CD4-positive, alpha-beta T cell (primary cell): ENCODE results near the gene INPP5F. TPM values are rescaled to one million over a fixed set of nuclear protein-coding genes. Genes with fewer than 3 reads are reported as not detected.

Source experiments
- ATAC-seq: fragments of 200-7000 bp; cut with Tn5 transposase; one replicate; pipeline ENCODE4 v1.10.0; 2022; ENCODE audit warnings: mild to moderate bottlenecking; ENCODE audit not compliant: poor library complexity
- CTCF ChIA-PET: fragments of 350-600 bp; sonication (Branson Sonifier 250); formaldehyde crosslinking; loops from one replicate; lab custom pipeline; 2021; ENCODE audit warnings: antibody characterized with exemption, inconsistent platforms; lab: Charles Lee
- POLR2A ChIA-PET: fragments of 350-600 bp; sonication (Branson Sonifier 250); formaldehyde crosslinking; loops from one replicate; lab custom pipeline; 2021; ENCODE audit warnings: antibody characterized with exemption, inconsistent platforms; lab: Charles Lee
- DNase-seq, 14 experiments: peaks; one replicate each; pipeline ENCODE4 v3.0.0-alpha.2; 2013 to 2020; ENCODE audit warnings: mixed read lengths in 2 of 14
- H3K27ac ChIP-seq, 2 donors: one replicate each; pipeline versions ENCODE4 v1.5.1 to v1.7.0; 2013; ENCODE audit warnings: low read length in 2 of 2, low read depth in 1 of 2, mild to moderate bottlenecking in 1 of 2
- H3K27me3 ChIP-seq, 2 experiments: 1 replicate in 1 of 2; 2 replicates in 1 of 2; pipeline versions ENCODE4 v1.6.1 to v1.7.0; 2013; ENCODE audit warnings: low read length in 2 of 2, control low read depth in 1 of 2, mild to moderate bottlenecking in 1 of 2, moderate library complexity in 1 of 2; ENCODE audit not compliant: insufficient read depth in 2 of 2, control insufficient read depth in 1 of 2
- H3K36me3 ChIP-seq: one replicate; pipeline ENCODE4 v1.6.1; 2013; ENCODE audit warnings: low read length, control low read depth; ENCODE audit not compliant: insufficient read depth
- H3K4me1 ChIP-seq: one replicate; pipeline ENCODE4 v1.6.1; 2013; ENCODE audit warnings: low read length, control low read depth; ENCODE audit not compliant: insufficient read depth
- H3K4me3 ChIP-seq: one replicate; pipeline ENCODE4 v1.5.1; 2013; ENCODE audit warnings: mild to moderate bottlenecking, low read length, moderate library complexity
- H3K9me3 ChIP-seq, 2 experiments: 1 replicate in 1 of 2; 2 replicates in 1 of 2; pipeline versions ENCODE4 v1.6.1 to v1.7.0; 2013; ENCODE audit warnings: low read length in 2 of 2, mild to moderate bottlenecking in 2 of 2, control low read depth in 1 of 2, moderate library complexity in 1 of 2; ENCODE audit not compliant: control insufficient read depth in 1 of 2, insufficient read depth in 1 of 2
- H3K27ac Mint-ChIP-seq: one replicate; pipeline ENCODE4 v1.8.0; 2020; ENCODE audit warnings: mixed read lengths
- H3K27me3 Mint-ChIP-seq: one replicate; pipeline ENCODE4 v1.8.0; 2021; ENCODE audit warnings: mixed read lengths
- H3K36me3 Mint-ChIP-seq: one replicate; pipeline ENCODE4 v1.8.0; 2021; ENCODE audit warnings: low read depth, mixed read lengths
- H3K4me1 Mint-ChIP-seq: one replicate; pipeline ENCODE4 v1.8.0; 2021; ENCODE audit warnings: low read depth, mixed read lengths
- H3K4me3 Mint-ChIP-seq: one replicate; pipeline ENCODE4 v1.8.0; 2020; ENCODE audit warnings: mild to moderate bottlenecking, mixed read lengths
- H3K9me3 Mint-ChIP-seq: one replicate; pipeline ENCODE4 v1.8.0; 2020; ENCODE audit warnings: mixed read lengths
- intact Hi-C, 2 experiments: fragments of 100-400 bp; cut with DNase I in 1 of 2; cut with micrococcal nuclease in 1 of 2; formaldehyde crosslinking; loops; one replicate each; pipeline versions ENCODE4 v1.15.1 to v1.9.0; 2023 to 2025; cut with DNase I, micrococcal nuclease
- total RNA-seq, 174 experiments: library from RNA in 2 of 174; stranded (reverse) in 2 of 174; gene quantifications; one replicate each; pipeline ENCODE4 v1.2.3 and lab custom pipeline; 2021 to 2026
- TF ChIP-seq, protein P1 (sequence below): fragments of 200-600 bp; IDR thresholded peaks from one replicate; pipeline ENCODE4 v1.8.0; 2022; ENCODE audit warnings: antibody characterized with exemption, mild to moderate bottlenecking

The INPP5F gene
- total RNA-seq, 2 experiments from 2014 or later: 6.2 to 6.4 TPM

DNA sequence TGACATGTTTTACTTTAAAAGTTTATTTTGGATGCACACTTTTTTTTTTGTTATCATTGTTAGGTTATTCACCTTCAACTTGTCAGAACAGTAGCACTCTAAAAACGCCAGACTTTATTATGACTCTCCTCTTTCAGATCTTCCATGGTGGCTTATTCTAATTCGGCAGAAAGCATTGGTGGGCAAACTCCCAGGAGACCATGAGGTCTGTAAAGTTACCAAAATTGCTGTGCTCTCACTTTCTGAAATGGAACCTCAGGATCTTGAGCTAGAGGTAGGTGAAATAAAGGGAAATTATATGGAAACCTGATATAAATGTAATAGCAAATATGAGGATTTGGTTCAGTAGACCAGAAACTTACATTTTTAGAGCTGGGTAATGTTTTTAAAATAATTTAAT, 55.6 kb downstream of the INPP5F start:
- ChIA-PET CTCF (interaction anchor here (1.2 kb wide), 1 partner anchor 31 kb away, joined by 4 read pairs; no protein-coding TSS in a partner anchor), POLR2A (no interaction called here)
- DNase-seq: no peak
- H3K9me3 Mint-ChIP-seq: no peaks in the 10 kb centered on the region
- H3K27me3 Mint-ChIP-seq: no peaks in the 10 kb centered on the region
- no peak for ATAC-seq
- Histone ChIP-seq H3K27ac (no peak overlapping the region), H3K9me3 (no peaks in the 10 kb centered on the region), H3K27me3 (no peaks in the 10 kb centered on the region), H3K4me1 (no peaks in the 10 kb centered on the region), H3K36me3 (no peaks in the 10 kb centered on the region), H3K4me3 (no peak overlapping the region)
- TF ChIP-seq, protein P1, sequence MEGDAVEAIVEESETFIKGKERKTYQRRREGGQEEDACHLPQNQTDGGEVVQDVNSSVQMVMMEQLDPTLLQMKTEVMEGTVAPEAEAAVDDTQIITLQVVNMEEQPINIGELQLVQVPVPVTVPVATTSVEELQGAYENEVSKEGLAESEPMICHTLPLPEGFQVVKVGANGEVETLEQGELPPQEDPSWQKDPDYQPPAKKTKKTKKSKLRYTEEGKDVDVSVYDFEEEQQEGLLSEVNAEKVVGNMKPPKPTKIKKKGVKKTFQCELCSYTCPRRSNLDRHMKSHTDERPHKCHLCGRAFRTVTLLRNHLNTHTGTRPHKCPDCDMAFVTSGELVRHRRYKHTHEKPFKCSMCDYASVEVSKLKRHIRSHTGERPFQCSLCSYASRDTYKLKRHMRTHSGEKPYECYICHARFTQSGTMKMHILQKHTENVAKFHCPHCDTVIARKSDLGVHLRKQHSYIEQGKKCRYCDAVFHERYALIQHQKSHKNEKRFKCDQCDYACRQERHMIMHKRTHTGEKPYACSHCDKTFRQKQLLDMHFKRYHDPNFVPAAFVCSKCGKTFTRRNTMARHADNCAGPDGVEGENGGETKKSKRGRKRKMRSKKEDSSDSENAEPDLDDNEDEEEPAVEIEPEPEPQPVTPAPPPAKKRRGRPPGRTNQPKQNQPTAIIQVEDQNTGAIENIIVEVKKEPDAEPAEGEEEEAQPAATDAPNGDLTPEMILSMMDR: no peak
- H3K36me3 Mint-ChIP-seq: no peaks in the 10 kb centered on the region
- no peak overlapping the region for H3K4me3 Mint-ChIP-seq
- intact Hi-C loops: no loop called here
- peaks cover 27% of the 10 kb centered on the region for H3K4me1 Mint-ChIP-seq
- no peak overlapping the region for H3K27ac Mint-ChIP-seq

DNA sequence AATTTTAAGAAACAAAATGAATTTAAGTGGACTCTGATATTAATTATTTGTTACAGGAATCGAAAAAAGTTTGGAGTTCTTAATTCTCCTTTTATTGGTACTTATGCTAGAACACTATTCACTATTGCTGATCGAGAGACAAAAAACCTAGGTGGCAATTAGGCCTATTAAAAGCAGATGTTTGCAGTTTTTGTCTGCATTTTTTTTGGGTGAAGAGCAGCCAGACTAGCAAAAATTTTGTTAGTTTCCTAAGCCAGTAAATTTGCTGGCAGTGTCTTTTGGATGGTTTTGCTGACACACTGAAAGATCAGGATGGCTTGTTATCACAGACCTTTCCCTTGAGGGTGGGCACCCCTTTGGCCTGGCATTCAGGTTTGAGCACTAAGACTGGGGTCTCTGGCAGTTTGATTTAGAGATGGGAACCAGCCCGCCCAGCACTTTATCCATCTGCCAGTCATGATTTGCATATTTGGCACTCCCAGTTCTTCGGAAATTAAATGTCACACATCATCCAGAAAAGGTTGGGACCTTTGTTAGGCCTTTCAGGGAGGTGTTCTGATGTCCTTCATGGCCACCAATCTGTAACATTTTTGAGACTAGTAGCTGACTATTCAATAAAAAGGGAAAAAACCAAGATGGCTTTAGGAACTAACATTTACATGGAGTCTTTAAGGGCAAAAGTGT, 57.3 kb downstream of the INPP5F start:
- no peak for ATAC-seq
- peaks cover 34% of the 10 kb centered on the region for H3K4me1 Mint-ChIP-seq
- TF ChIP-seq, protein P1: no peak
- H3K27ac Mint-ChIP-seq: no peak overlapping the region
- DNase-seq: no peak
- no peaks in the 10 kb centered on the region for H3K9me3 Mint-ChIP-seq
- no peaks in the 10 kb centered on the region for H3K27me3 Mint-ChIP-seq
- ChIA-PET POLR2A (no interaction called here), CTCF (no interaction called here)
- H3K4me3 Mint-ChIP-seq: no peak overlapping the region
- Histone ChIP-seq H3K4me3 (no peak overlapping the region), H3K4me1 (peaks cover 4% of the 10 kb centered on the region), H3K36me3 (no peaks in the 10 kb centered on the region), H3K27me3 (no peaks in the 10 kb centered on the region), H3K9me3 (no peaks in the 10 kb centered on the region), H3K27ac (no peak overlapping the region)
- intact Hi-C loops: no loop called here
- H3K36me3 Mint-ChIP-seq: no peaks in the 10 kb centered on the region

DNA sequence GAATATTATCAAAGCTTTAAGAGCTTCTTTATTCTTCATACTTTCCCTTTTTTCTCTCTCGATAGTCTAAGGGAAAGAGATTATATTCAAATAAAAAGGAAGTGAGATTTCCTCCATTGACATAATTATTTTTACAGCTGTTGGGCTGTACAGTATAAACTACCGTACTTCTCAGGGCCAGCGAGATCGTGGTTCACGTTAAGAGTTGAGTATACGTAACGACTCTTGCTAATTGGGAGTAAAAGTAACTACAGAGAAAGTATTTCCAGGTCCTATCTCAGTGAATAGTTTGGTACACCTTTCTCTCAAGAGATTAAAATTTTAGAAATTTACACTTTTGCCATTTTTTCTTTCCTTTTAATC, 57.8 kb downstream of the INPP5F start:
- DNase-seq (no peak), ATAC-seq (no peak)
- no peaks in the 10 kb centered on the region for H3K27me3 Mint-ChIP-seq
- no peaks in the 10 kb centered on the region for H3K9me3 Mint-ChIP-seq
- ChIA-PET POLR2A (interaction anchor here (0.5 kb wide), 1 partner anchor 54 kb away, joined by 3 read pairs; no protein-coding TSS in a partner anchor), CTCF (no interaction called here)
- Histone ChIP-seq H3K4me3 (no peak overlapping the region), H3K9me3 (no peaks in the 10 kb centered on the region), H3K27me3 (no peaks in the 10 kb centered on the region), H3K27ac (no peak overlapping the region), H3K36me3 (no peaks in the 10 kb centered on the region), H3K4me1 (peaks cover 4% of the 10 kb centered on the region)
- no peak overlapping the region for H3K27ac Mint-ChIP-seq
- H3K4me1 Mint-ChIP-seq: peaks cover 34% of the 10 kb centered on the region
- intact Hi-C loops: no loop called here
- H3K36me3 Mint-ChIP-seq: no peaks in the 10 kb centered on the region
- TF ChIP-seq, protein P1: no peak
- H3K4me3 Mint-ChIP-seq: no peak overlapping the region
